ENCODE measurements around the gene CALHM2. TPM values are rescaled to one million over a fixed set of nuclear protein-coding genes. Genes with fewer than 3 reads are reported as not detected.

The CALHM2 gene
- polyA plus RNA-seq, 1 of the 3 experiments (the other 2 are of a cell fraction): 0.10 TPM

GRCh38 chr10:103479135-103479534, 27.0 kb upstream of the CALHM2 start, which contains the start of gene CALHM3:
CALHM3 (minus strand) TSS chr10:103479240; CDS start chr10:103479032, 208 bp downstream.
- no peak within 1 kb of the TSS for H3K4me2 ChIP-seq
- H3K79me2 ChIP-seq (ENCODE audit: insufficient read depth): no peaks in the 10 kb centered on the region
- H3K4me1 ChIP-seq (ENCODE audit: control insufficient read depth in 1 of 2, insufficient read depth in 2 of 2, low read depth in 1 of 2, low read length in 1 of 2): peaks cover 0 to 11% of the 10 kb centered on the region in 2 experiments; a peak in 1 of 4 replicates
- H3K27me3 ChIP-seq (ENCODE audit: insufficient read depth): no peaks in the 10 kb centered on the region
- ChIA-PET CTCF (interaction anchor here (0.6 to 1.5 kb wide), 3 partner anchors 28 to 114 kb away, joined by 3 to 4 read pairs (median 3); no protein-coding TSS in a partner anchor), POLR2A (no interaction called here)
- no peak within 1 kb of the TSS for H3K9ac ChIP-seq
- DNase-seq: no peak
- no peak within 1 kb of the TSS for H3K4me3 ChIP-seq (ENCODE audit: low read depth in 2 of 2, low read length in 1 of 2)
- H3K9me2 ChIP-seq: no peaks in the 10 kb centered on the region
- peaks cover 9% of the 10 kb centered on the region for H3F3A ChIP-seq (replicated peaks; ENCODE audit: insufficient read depth)
- H3K9me3 ChIP-seq: no peaks in the 10 kb centered on the region
- no peaks in the 10 kb centered on the region for H3K36me3 ChIP-seq (replicated peaks in 1 of 2; ENCODE audit: control insufficient read depth in 1 of 2, insufficient read depth in 2 of 2, low read length in 1 of 2)
- TF ChIP-seq, protein P1, sequence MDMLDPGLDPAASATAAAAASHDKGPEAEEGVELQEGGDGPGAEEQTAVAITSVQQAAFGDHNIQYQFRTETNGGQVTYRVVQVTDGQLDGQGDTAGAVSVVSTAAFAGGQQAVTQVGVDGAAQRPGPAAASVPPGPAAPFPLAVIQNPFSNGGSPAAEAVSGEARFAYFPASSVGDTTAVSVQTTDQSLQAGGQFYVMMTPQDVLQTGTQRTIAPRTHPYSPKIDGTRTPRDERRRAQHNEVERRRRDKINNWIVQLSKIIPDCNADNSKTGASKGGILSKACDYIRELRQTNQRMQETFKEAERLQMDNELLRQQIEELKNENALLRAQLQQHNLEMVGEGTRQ (IDR thresholded peaks at IDR 0.05; ENCODE audit: borderline replicate concordance, low read depth, low read length): no peak
- TF ChIP-seq EP300 (IDR thresholded peaks at IDR 0.05; ENCODE audit: borderline replicate concordance in 1 of 2, low read depth in 1 of 2, low read length in 1 of 2) (no peak), CHD2 (IDR thresholded peaks at IDR 0.05; ENCODE audit: low read length, partially characterized antibody) (no peak), TAF1 (IDR thresholded peaks at IDR 0.05; ENCODE audit: borderline replicate concordance, low read depth, low read length) (no peak), IRF3 (IDR thresholded peaks at IDR 0.05; ENCODE audit: low read depth, low read length) (no peak), GABPA (IDR thresholded peaks at IDR 0.05; ENCODE audit: low read depth) (no peak), RFX5 (IDR thresholded peaks at IDR 0.05; ENCODE audit: low read length) (no peak), YY1 (IDR thresholded peaks at IDR 0.05; ENCODE audit: low read depth) (no peak), JUND (IDR thresholded peaks at IDR 0.05) (no peak), TCF12 (IDR thresholded peaks at IDR 0.05) (no peak), FOXM1 (IDR thresholded peaks at IDR 0.05; ENCODE audit: low read depth) (no peak), EZH2phosphoT487 (IDR thresholded peaks at IDR 0.05; ENCODE audit: borderline replicate concordance, low read depth) (no peak), GATA2 (CRISPR knock-in tag; IDR thresholded peaks at IDR 0.05) (no peak), RCOR1 (IDR thresholded peaks at IDR 0.05; ENCODE audit: low read length) (no peak)
- TF ChIP-seq, protein P2, sequence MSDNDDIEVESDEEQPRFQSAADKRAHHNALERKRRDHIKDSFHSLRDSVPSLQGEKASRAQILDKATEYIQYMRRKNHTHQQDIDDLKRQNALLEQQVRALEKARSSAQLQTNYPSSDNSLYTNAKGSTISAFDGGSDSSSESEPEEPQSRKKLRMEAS (IDR thresholded peaks at IDR 0.05; ENCODE audit: low read depth): no peak
- TF ChIP-seq, protein P3, sequence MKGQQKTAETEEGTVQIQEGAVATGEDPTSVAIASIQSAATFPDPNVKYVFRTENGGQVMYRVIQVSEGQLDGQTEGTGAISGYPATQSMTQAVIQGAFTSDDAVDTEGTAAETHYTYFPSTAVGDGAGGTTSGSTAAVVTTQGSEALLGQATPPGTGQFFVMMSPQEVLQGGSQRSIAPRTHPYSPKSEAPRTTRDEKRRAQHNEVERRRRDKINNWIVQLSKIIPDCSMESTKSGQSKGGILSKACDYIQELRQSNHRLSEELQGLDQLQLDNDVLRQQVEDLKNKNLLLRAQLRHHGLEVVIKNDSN (IDR thresholded peaks at IDR 0.05; ENCODE audit: borderline replicate concordance, low read depth): no peak
- TF ChIP-seq, protein P4, sequence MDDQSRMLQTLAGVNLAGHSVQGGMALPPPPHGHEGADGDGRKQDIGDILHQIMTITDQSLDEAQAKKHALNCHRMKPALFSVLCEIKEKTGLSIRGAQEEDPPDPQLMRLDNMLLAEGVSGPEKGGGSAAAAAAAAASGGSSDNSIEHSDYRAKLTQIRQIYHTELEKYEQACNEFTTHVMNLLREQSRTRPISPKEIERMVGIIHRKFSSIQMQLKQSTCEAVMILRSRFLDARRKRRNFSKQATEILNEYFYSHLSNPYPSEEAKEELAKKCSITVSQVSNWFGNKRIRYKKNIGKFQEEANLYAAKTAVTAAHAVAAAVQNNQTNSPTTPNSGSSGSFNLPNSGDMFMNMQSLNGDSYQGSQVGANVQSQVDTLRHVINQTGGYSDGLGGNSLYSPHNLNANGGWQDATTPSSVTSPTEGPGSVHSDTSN (IDR thresholded peaks at IDR 0.05): no peak
- no peak within 1 kb of the TSS for H2AFZ ChIP-seq (ENCODE audit: low read depth)
- 77% methylated on average over 4 of the region's 7 CpGs for WGBS (ENCODE audit: low lambda C conversion rate)
- no peak within 1 kb of the TSS for H3K27ac ChIP-seq (ENCODE audit: low read depth in 2 of 2, low read length in 1 of 2)
- H4K20me1 ChIP-seq (ENCODE audit: insufficient read depth): no peaks in the 10 kb centered on the region
